ENCODE measurements around the gene OXCT2. TPM values are rescaled to one million over a fixed set of nuclear protein-coding genes. Genes with fewer than 3 reads are reported as not detected.

OXCT2 gene
- total RNA-seq, 1 donor from 2014 or later = 5.9 TPM

DNA sequence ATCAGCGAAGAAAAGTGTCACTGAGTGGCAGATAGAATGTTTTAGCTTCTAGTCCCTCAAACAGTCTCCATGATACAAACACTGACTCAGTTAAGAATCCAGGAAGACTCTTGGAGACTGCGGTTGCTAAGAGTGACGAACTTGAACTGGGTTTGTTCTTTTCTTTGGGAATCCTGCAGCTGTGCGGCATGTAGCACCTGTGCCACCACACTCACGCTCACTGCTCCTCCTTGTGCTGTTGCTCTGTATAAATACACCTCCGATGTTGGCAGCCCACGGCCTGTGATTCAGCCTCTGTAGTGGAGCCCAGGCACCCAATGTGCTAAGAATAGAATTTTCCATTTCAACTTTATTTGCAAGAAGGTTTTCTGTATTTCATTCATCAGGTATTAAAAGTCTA is 38.0 kb downstream of the OXCT2 start:
- Histone ChIP-seq H3K27me3 (ENCODE audit: control insufficient read depth, insufficient read depth, low read length) (peaks cover 12% of the 10 kb centered on the region), H3K4me3 (ENCODE audit: low read depth, low read length) (no peak overlapping the region), H3K36me3 (ENCODE audit: control insufficient read depth, insufficient read depth, low read length) (no peaks in the 10 kb centered on the region)
- no peak for DNase-seq (ENCODE audit: low read depth)
- TF ChIP-seq, protein P1, sequence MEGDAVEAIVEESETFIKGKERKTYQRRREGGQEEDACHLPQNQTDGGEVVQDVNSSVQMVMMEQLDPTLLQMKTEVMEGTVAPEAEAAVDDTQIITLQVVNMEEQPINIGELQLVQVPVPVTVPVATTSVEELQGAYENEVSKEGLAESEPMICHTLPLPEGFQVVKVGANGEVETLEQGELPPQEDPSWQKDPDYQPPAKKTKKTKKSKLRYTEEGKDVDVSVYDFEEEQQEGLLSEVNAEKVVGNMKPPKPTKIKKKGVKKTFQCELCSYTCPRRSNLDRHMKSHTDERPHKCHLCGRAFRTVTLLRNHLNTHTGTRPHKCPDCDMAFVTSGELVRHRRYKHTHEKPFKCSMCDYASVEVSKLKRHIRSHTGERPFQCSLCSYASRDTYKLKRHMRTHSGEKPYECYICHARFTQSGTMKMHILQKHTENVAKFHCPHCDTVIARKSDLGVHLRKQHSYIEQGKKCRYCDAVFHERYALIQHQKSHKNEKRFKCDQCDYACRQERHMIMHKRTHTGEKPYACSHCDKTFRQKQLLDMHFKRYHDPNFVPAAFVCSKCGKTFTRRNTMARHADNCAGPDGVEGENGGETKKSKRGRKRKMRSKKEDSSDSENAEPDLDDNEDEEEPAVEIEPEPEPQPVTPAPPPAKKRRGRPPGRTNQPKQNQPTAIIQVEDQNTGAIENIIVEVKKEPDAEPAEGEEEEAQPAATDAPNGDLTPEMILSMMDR (IDR thresholded peaks at IDR 0.05; ENCODE audit: insufficient read depth, low read length, poor library complexity, severe bottlenecking) = no peak

DNA sequence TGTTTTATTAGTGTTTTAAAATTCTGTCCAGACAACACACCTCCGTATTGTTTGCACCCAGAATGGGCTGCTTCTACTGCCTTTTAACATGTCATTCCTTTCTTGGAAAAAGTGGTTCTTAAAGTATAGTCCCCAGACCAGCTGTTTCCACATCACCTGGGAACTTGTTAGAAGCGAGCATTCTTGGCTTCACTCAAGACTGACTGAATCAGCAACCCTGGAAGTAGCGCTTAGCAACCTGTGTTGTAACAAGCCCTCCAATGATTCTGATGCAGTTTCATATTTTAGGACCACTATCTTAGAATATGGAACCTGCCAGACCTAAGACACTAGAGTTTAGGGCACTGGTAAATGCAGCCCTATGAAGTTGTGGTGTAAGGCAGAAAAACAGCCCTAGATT is 38.4 kb downstream of the OXCT2 start:
- DNase-seq (ENCODE audit: low read depth) = no peak
- Histone ChIP-seq H3K36me3 (ENCODE audit: control insufficient read depth, insufficient read depth, low read length) (no peaks in the 10 kb centered on the region), H3K4me3 (ENCODE audit: low read depth, low read length) (no peak overlapping the region), H3K27me3 (ENCODE audit: control insufficient read depth, insufficient read depth, low read length) (peaks cover 16% of the 10 kb centered on the region)
- TF ChIP-seq, protein P1 (IDR thresholded peaks at IDR 0.05; ENCODE audit: insufficient read depth, low read length, poor library complexity, severe bottlenecking) = no peak

DNA sequence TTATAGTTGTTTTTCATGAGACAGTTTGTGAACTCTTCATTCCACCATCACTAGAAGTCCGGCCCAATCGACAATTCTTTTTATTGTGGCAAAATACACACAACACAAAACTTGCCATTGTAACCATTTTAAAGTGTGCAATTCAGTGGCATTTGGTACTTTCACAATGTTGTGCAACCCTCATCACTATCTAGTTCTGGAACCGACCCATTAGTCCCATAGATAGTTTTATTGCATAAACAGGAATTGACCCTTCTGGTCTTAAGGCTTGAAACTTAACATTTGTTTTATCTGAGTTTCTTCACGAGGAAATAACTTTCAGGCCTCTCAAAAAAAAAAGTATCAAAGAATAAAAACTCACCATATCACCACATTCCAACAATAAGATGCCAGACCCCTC is 41.3 kb downstream of the OXCT2 start:
- no peak for DNase-seq (ENCODE audit: low read depth)
- H3K27me3 ChIP-seq (ENCODE audit: control insufficient read depth, insufficient read depth, low read length) = peaks cover 22% of the 10 kb centered on the region
- no peaks in the 10 kb centered on the region for H3K36me3 ChIP-seq (ENCODE audit: control insufficient read depth, insufficient read depth, low read length)
- no peak overlapping the region for H3K4me3 ChIP-seq (ENCODE audit: low read depth, low read length)
- TF ChIP-seq, protein P1 (IDR thresholded peaks at IDR 0.05; ENCODE audit: insufficient read depth, low read length, poor library complexity, severe bottlenecking) = no peak

DNA sequence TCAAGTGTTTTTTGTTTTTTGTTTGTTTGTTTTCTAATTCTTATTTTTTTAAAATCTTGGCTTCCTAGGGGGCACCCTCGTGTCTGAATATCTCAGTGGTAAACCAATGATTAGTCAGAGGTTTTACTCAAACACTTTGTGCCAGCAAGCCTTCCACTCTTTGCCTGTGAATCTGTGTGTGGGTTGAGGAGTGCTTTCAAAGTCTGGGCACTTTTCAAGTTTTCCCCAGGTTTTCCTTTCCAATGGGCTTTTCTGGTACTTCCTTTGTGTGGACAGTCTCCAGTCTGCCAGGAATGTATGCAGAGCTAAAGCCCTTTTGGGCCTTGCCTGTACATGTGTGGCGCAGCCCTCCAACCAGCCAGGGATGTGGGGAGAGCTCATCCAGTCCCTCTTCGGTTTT is 42.1 kb downstream of the OXCT2 start:
- peaks cover 24% of the 10 kb centered on the region for H3K27me3 ChIP-seq (ENCODE audit: control insufficient read depth, insufficient read depth, low read length)
- TF ChIP-seq, protein P1 (IDR thresholded peaks at IDR 0.05; ENCODE audit: insufficient read depth, low read length, poor library complexity, severe bottlenecking) = no peak
- no peak for DNase-seq (ENCODE audit: low read depth)
- no peaks in the 10 kb centered on the region for H3K36me3 ChIP-seq (ENCODE audit: control insufficient read depth, insufficient read depth, low read length)
- no peak overlapping the region for H3K4me3 ChIP-seq (ENCODE audit: low read depth, low read length)

DNA sequence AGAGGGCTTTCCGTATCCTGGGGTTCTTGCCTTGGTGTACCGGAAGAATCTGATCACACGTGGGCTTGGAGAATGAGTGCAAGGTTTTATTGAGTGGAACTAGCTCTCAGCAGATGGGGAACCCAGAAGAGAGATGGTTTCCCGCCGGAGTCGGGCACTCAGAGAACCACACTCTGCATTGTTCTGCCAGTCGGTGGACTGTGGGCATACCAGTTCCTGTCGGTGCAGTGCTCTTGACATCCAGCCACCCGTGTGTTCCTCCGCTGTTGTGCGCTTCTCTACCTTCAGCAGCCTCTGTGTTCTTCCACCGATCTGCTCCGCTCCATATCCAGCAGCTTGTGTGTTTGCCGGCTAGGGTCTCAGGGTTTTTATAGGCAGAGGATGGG is 43.2 kb downstream of the OXCT2 start:
- peaks cover 21% of the 10 kb centered on the region for H3K27me3 ChIP-seq (ENCODE audit: control insufficient read depth, insufficient read depth, low read length)
- no peaks in the 10 kb centered on the region for H3K36me3 ChIP-seq (ENCODE audit: control insufficient read depth, insufficient read depth, low read length)
- TF ChIP-seq, protein P1 (IDR thresholded peaks at IDR 0.05; ENCODE audit: insufficient read depth, low read length, poor library complexity, severe bottlenecking) = no peak
- no peak overlapping the region for H3K4me3 ChIP-seq (ENCODE audit: low read depth, low read length)
- DNase-seq (ENCODE audit: low read depth) = no peak

DNA sequence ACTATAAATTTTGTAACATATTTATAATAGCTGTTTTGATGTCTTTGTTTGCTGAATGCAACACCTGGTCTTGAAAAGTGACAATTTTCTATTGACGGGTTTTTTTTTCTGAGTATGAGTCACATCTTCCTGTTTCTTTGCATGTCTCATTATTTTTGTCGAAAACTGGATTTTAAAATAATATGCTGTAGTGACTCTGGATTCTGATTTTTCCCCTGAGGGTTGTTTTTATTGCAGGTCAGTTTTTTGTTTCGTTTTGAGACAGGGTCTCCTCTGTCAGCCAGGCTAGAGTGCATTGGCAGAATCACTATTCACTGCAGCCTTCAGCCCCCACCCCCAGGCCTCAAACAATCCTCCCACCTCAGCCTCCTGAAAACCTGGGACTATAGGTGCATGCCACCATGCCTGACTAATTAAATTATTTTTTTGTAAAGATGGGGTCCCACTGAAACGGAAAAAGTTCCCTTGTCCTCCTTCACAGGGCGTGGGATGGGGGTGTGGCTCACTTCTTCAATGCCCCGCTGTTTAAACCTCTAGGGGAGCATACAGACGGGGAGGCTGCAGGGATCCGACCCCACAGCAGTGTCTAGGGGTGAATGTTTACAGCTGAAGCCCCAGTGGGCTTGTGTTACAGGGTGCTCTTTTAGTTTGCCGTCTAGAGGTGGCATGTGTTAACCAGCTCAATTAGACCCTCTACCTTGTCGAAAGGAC is 43.8 kb downstream of the OXCT2 start:
- no peaks in the 10 kb centered on the region for H3K36me3 ChIP-seq (ENCODE audit: control insufficient read depth, insufficient read depth, low read length)
- no peak overlapping the region for H3K4me3 ChIP-seq (ENCODE audit: low read depth, low read length)
- TF ChIP-seq, protein P1 (IDR thresholded peaks at IDR 0.05; ENCODE audit: insufficient read depth, low read length, poor library complexity, severe bottlenecking) = no peak
- peaks cover 21% of the 10 kb centered on the region for H3K27me3 ChIP-seq (ENCODE audit: control insufficient read depth, insufficient read depth, low read length)
- DNase-seq (ENCODE audit: low read depth) = no peak

All from kidney epithelial cell (primary cell).